Transverse colon (tissue), 4 donors: ENCODE measurements around the gene SHFL. TPM values are rescaled to one million over a fixed set of nuclear protein-coding genes. Genes with fewer than 3 reads are reported as not detected.

Experiments
- DNase-seq: peaks from one replicate; pipeline ENCODE4 v3.0.0-alpha.2; 2019
- H3K27ac ChIP-seq, 4 donors: fragments of 200-600 bp; sonication (generic); 2 replicates each; pipeline ENCODE4 v1.5.1; 2016 to 2018; ENCODE audit warnings: inconsistent platforms in 4 of 4
- H3K27me3 ChIP-seq: fragments of 200-600 bp; sonication (generic); 2 replicates; pipeline ENCODE4 v1.5.1; 2017; ENCODE audit warnings: inconsistent platforms
- H3K36me3 ChIP-seq, 4 donors: fragments of 200-600 bp; sonication (generic); 2 replicates each; pipeline ENCODE4 v1.5.1; 2017 to 2019; ENCODE audit warnings: inconsistent platforms in 4 of 4
- H3K4me1 ChIP-seq, 4 donors: fragments of 200-600 bp; sonication (generic); 2 replicates each; pipeline ENCODE4 v1.5.1; 2017 to 2020; ENCODE audit warnings: inconsistent platforms in 4 of 4
- H3K4me3 ChIP-seq, 4 donors: fragments of 200-600 bp; sonication (generic); 1 replicate in 1 of 4; 2 replicates in 3 of 4; pipeline versions ENCODE4 v1.5.1 to v1.6.1; 2017 to 2019; ENCODE audit warnings: inconsistent platforms in 4 of 4
- H3K9me3 ChIP-seq, 2 donors: fragments of 200-600 bp; sonication (generic); 2 replicates each; pipeline ENCODE4 v1.5.1; 2017 to 2019; ENCODE audit warnings: inconsistent platforms in 2 of 2
- CTCF ChIP-seq, 5 experiments: fragments of 200-600 bp in 3 of 5; fragments of 450-650 bp in 2 of 5; sonication (generic) in 3 of 5; IDR thresholded peaks; 1 replicate in 2 of 5; 2 replicates in 3 of 5; pipeline ENCODE4 v1.5.1; 2016 to 2017; ENCODE audit warnings: antibody characterized with exemption in 5 of 5, inconsistent platforms in 3 of 5, mild to moderate bottlenecking in 2 of 5, moderate library complexity in 1 of 5
- EP300 ChIP-seq: sonication (generic); formaldehyde crosslinking; IDR thresholded peaks from one replicate; pipeline ENCODE4 v1.6.1; 2017; ENCODE audit warnings: antibody characterized with exemption, low read depth
- POLR2A ChIP-seq: fragments of 450-650 bp; IDR thresholded peaks from one replicate; pipeline ENCODE4 v1.6.1; 2016; ENCODE audit warnings: antibody characterized with exemption, mild to moderate bottlenecking, moderate library complexity
- POLR2AphosphoS5 ChIP-seq, 3 donors: sonication (generic); formaldehyde crosslinking; IDR thresholded peaks; one replicate each; pipeline ENCODE4 v1.6.1; 2016; ENCODE audit warnings: antibody characterized with exemption in 3 of 3
- WGBS, 2 donors: methylation state at CpG; one replicate each; pipeline ENCODE4 v1.1.5; 2018; ENCODE audit warnings: low coverage in 1 of 2; 5-methylcytosine and 5-hydroxymethylcytosine counted together
- in situ Hi-C, 4 donors: fragments of 200-750 bp; cut with MboI; loops; one replicate each; pipeline versions ENCODE4 v1.15.0 to v1.15.1; 2017; ENCODE audit warnings: low sequenced_read_pairs in 3 of 4, low pct_ligation_motif_present in 1 of 4, low pct_unique_long_range_greater_than_20kb in 1 of 4
- intact Hi-C: fragments of 100-400 bp; cut with DNase I; formaldehyde crosslinking; loops from one replicate; pipeline ENCODE4 v1.15.1; 2023; ENCODE audit warnings: low total_unique reads
- total RNA-seq, 4 donors: library from RNA; depleted of rRNA; stranded (reverse); fragments of >200 nt; gene quantifications; one replicate each; pipeline ENCODE4 v1.1.0, GENCODE V29; 2016

The SHFL gene
- total RNA-seq, 4 donors from 2014 or later: 24.5 to 56.1 (median 39.0) TPM

- H3K9me3 ChIP-seq: peaks cover 7 to 13% of the 10 kb centered on the region in 2 donors
- no peak overlapping the region for H3K27ac ChIP-seq
- 73 to 78% methylated on average over 3 to 4 of the region's 4 CpGs for WGBS, 2 donors
- TF ChIP-seq POLR2AphosphoS5 (IDR thresholded peaks at IDR 0.05) (no peak), CTCF (IDR thresholded peaks at IDR 0.05) (no peak), EP300 (no peak), POLR2A (no peak)
- intact Hi-C loops: no loop called here
- DNase-seq: no peak
- in situ Hi-C loops: no loop called here
- H3K4me3 ChIP-seq: no peak overlapping the region
- H3K27me3 ChIP-seq: peaks cover 7% of the 10 kb centered on the region
- H3K36me3 ChIP-seq: no peaks in the 10 kb centered on the region
- H3K4me1 ChIP-seq: no peaks in the 10 kb centered on the region
Observed at GRCh38 chr19:10043286-10043927, 42.7 kb upstream of the SHFL start.

GRCh38 chr19:10044390-10044789 lies 41.7 kb upstream of the SHFL start:
- peaks cover 6% of the 10 kb centered on the region for H3K27me3 ChIP-seq
- peaks cover 7 to 13% of the 10 kb centered on the region in 2 donors for H3K9me3 ChIP-seq

GRCh38 chr19:10045371-10045770 lies 40.7 kb upstream of the SHFL start:
- Histone ChIP-seq H3K4me3 (no peak overlapping the region), H3K4me1 (no peaks in the 10 kb centered on the region), H3K9me3 (peaks cover 7 to 13% of the 10 kb centered on the region in 2 donors), H3K36me3 (no peaks in the 10 kb centered on the region), H3K27me3 (no peaks in the 10 kb centered on the region), H3K27ac (no peak overlapping the region)
- in situ Hi-C loops (no loop called here), intact Hi-C loops (no loop called here)
- TF ChIP-seq EP300 (no peak), CTCF (IDR thresholded peaks at IDR 0.05) (no peak), POLR2A (no peak), POLR2AphosphoS5 (IDR thresholded peaks at IDR 0.05) (no peak)
- DNase-seq: no peak
- 70% methylated on average over 1 of the region's 1 CpG; no CpG with 5 or more reads in 1 of the 2 donors for WGBS, 2 donors

More at GRCh38 chr19:10044390-10044789, 41.7 kb upstream of the SHFL start:
- in situ Hi-C loops: no loop called here
- DNase-seq: no peak
- Histone ChIP-seq H3K4me3 (no peak overlapping the region), H3K27ac (no peak overlapping the region), H3K36me3 (no peaks in the 10 kb centered on the region), H3K4me1 (no peaks in the 10 kb centered on the region)
- intact Hi-C loops: no loop called here
- WGBS, 2 donors: 68% methylated on average over 1 of the region's 1 CpG; no CpG with 5 or more reads in 1 of the 2 donors
- TF ChIP-seq POLR2AphosphoS5 (IDR thresholded peaks at IDR 0.05) (no peak), POLR2A (no peak), CTCF (IDR thresholded peaks at IDR 0.05) (no peak), EP300 (no peak)

GRCh38 chr19:10049626-10050025 lies 36.5 kb upstream of the SHFL start:
- 76% methylated on average over 2 of the region's 2 CpGs; no CpG with 5 or more reads in 1 of the 2 donors for WGBS, 2 donors
- Histone ChIP-seq H3K27ac (no peak overlapping the region), H3K4me3 (no peak overlapping the region), H3K27me3 (no peaks in the 10 kb centered on the region), H3K36me3 (no peaks in the 10 kb centered on the region), H3K9me3 (no peaks in the 10 kb centered on the region), H3K4me1 (no peaks in the 10 kb centered on the region)
- intact Hi-C loops: no loop called here
- no peak for DNase-seq
- in situ Hi-C loops: no loop called here
- no peak for TF ChIP-seq EP300
